NCI-H774 (cell line): ENCODE data around the gene RHOU.
"Not testable (repeated sequence)": the region's sequence is repeated elsewhere in the genome, so short reads cannot be mapped to it uniquely, and the experiment has no call there.

Experiments
- DNase-seq: peaks from one replicate; lab custom pipeline; 2025; lab: John Stamatoyannopoulos, UW

Gene RHOU

DNA sequence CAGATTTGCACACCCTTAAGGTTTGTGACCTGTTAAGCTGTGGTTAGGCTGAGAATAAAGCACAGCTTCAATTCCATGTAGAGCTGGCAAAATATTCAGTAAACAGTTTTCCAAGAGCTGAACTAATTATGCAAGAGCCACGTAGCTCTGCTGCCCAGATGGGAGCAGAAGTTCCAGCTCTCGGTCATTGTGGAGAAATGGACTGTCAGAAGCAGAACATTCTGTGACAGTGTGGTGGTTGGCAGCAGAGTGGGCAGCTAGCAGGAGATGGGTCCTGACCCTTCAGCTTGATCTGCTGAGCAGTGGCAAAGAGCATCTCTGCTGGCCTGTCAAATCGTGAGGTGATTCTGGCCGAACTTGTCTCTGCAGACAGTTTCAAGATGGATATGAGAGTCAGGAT lies 23.2 kb downstream of the RHOU start:
- DNase-seq, result no peak

DNA sequence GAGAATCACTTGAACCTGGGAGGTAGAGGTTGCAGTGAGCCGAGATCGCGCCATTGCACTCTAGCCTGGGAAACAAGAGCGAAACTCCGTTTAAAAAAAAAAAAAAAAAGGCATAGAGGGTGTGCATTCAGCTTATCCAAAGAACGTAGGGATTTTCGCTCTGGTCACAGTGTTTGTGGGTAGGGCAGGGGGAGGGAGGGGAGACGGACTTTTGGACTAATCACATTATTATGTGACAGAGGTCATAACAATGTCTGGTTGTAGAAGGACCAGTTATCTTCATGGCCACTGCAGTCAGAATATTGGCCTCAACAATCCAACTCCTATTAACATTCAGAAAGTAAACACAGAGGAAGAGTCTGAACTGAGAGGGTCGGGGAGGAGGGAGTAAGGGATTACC lies 25.7 kb downstream of the RHOU start:
- no peak for DNase-seq

DNA sequence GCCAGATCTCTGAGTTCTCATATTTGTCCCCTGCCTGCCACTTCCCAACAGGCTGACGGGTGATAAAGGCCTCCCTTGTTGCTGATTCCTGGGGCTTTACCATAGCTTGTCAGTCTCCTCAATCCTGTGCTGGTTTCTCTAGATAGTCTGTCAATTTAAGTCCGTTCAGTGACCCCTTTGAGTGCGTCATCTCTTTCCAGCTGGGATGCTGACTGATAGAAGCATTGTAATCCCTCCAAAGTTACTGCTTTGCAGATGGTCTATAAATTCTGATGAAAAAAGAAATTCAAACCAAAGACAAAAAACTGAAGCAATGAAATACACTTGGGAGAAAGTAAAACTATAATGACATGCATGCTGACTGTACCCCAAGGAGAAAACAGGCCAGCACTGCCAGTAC lies 28.3 kb downstream of the RHOU start:
- DNase-seq, result no peak

DNA sequence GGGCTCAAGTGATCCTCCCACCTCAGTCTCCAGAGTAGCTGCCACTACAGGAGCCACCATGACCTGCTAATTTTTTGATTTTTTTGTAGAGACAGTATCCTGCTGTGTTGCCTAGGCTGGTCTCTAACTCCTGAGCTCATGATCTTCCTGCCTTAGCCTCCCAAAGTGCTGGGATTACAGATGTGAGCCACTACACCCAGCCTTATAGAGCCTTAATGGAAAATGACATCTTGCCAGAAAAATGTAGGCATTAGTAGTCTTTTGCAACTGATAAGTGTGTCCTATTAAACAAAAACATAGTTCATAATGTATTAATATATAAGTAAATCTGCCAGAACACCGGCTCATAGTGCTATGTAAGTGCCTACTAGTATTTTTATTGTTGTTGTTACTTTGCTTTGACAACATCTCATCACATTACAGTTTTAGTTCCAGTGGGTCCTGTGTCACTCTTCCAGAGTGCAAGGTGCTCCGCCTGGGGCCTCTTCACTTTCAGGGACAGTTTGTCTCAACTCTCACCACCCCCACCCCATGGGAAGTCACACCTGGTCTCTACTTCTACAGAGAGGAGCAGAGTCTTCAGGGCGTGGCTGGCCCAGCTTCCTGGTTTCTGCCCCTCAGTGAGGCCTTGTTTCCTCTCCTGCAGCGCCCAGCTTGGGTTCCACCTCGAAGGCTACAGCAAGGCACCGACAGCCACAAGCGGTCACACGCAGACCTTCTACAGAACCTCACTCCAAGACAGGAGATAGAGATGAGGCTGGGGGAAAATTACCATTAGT lies 30.1 kb downstream of the RHOU start:
- DNase-seq, result no peak

DNA sequence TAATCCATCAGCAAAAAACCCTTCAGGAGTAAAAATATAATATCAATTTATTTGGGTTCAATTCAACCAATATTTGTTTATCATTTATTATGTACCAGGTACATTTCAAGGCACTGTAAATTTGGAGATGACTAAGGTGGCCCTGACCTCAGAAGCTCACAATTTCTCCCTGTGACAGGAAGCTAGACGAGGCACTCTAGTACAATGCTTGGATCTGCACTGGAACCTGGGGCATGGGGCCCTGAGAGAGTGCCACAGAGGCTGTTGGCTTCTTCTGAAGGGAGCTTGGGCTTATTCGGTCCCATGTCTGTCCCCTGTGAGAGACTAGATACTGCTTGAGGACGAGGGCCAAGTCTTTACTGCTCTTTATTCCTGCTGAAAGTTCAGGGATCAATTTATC lies 31.5 kb downstream of the RHOU start:
- DNase-seq, result no peak

DNA sequence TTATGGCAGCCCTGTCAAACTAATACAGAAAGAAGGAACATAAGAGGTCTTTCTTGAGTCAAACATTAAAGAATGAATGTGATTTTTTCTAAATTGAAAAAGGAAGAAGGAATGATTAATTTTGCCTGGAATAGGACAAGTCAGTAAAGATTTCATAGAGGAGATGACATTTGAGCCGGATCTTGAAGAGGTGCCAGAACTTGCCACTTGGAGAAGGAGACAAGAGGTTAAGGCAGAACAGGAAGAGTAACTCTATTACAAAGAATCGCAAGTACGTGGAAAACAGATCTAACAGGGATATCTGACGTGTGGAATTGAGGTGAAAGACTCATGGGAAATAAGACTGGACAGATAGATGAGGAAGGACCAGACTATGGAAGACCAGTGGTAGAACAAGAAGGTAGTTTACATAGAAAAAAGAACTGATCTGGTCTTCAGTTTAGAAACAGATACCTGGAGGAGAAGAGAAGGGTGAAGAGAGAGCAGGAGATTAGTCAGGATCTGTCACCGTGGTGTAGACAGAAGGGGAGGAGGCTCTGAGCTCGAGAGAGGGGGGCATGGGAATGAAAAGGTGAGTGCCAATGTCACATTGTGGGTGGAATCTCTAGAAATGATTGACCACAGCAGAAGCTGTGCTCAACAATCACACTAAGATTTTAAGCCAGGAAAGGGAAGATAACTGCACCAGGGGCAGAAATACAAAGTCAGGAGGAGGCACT lies 32.5 kb downstream of the RHOU start:
- DNase-seq, result no peak

DNA sequence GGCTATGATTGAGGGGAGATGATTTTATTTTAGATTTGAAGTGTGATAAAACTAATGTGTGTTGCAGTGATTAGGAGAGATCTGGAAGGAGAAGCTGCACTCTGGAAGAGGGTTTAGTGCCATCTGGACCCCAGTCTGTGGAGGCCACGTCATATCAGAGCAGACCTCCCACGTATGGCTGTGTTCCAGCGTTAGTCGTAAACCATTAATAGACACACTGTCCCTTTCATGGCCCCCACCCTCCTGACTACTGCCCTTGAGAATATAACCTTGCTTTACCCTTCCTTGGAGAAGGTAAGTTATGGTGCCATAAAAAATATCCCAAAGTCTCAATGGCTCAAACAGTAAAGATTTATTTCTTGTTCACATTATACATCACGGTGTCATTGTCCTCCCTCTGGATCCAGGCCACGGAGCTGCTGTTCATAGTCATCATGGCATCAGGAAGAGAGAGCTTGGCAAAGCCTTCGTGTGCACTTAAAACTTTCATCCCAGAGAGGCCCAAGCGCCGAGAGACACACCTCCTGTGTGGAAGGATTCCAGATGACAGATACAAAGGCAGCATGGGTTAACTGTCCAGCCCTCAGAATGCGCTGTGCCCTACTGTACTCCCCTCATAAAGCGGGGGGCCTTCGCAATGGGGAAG lies 33.2 kb downstream of the RHOU start:
- DNase-seq, result no peak

DNA sequence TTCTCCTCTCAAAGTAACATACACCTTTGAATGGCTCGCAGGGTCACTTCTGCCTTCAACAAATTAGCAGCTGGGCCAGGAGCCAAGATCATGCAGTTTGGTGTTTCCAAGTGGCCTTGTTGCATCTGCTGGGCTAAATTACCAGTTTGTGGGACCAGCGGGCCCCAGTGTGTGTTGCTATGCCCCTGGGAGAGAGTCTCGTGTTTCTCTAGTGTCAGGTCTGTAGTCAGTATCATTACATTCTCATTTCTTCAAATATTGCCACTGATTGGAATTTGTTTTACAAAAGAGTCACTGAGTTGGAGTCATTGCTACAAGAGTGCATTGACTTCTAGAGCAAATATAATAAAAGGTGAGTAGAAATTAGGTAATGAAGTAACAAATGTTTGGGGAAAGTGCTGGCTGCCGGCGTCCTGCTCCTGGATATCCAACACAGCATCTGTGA lies 35.5 kb downstream of the RHOU start:
- DNase-seq, result no peak

DNA sequence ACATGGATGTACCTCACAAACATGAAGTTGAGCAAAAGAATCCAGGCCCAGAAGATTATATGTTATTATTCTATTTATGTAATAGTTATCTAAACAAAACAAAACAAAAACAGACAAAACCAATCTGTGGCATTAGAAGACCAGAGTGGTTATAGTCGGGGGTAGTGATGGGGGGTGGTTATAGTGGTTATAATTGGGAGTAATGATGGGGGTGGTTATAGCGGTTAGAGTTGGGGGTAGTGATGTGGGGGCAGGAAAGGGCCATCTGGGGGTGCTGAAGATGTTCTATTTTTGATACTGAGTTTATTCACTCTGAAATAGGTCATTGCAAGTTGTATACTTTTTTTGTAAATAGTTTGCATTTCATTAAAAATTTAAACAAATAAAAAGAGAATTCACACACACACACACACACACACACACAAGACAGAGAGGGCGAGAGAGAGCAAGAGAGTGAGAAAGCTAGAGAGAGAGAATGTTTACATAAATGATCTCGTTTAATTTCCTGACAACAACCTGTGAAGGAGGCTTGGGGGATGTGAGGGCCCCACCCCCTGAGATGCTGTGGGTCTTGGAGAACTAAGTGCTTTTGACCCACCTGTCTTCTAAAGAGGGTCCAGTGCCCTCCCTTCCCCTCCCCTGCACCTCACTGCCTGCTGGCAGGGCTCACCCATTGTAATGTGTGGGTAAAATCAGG lies 37.4 kb downstream of the RHOU start:
- DNase-seq, result no peak

DNA sequence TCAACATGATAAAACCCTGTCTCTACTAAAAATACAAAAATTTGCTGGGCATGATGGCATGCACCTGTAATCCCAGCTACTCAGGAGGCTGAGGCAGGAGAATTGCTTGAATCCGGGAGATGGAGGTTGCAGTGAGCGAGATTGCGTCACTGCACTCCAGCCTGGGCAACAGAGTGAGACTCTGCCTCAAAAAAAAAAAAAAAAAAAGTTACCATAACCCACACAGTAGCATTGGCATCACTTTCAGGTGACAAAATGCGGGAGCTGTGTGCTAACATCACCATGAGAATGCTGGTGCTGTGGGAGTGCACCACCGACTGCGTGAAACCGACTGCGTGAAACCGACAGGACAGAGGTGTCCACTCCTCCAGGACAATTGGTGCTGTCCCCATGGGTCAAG lies 40.7 kb downstream of the RHOU start:
- not testable (repeated sequence) for DNase-seq

DNA sequence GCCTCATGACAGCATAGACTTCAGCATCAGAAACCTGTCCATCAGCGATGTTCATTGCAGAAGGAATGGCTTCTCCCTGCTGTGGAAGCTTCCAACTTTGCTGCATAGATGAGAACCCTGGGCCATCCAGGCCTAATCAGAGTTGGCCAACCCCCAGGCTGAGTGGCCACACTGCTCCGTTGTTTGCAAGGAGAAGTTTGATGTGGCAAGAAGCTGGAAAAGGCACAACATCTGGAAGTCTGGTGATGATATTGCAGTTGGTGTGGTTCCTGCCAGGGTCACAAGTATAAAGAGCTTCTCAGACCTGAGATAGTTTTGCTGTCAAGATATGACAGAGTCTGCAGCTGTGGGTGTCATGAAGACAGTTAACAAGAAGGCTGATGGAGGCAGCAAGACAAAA lies 41.2 kb downstream of the RHOU start:
- DNase-seq, result no peak

DNA sequence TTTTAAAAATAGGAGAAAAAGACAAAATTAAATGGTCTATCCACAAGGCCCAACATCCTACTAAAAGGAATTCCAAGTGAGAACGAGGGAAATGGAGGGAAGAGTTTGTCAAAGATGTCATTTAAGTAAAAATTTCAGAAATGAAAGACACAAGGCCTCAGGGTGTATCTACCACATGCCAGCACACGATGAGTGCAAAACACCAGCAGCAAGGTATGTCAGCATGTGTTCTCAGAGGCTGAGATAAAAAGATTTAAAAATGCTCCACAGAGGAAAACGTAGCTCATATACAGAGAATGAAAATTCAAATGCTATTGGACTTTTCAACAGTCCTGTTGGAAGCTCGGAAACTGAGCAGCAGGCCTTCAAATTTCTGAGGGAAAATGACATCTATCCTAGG lies 42.0 kb downstream of the RHOU start:
- no peak for DNase-seq

DNA sequence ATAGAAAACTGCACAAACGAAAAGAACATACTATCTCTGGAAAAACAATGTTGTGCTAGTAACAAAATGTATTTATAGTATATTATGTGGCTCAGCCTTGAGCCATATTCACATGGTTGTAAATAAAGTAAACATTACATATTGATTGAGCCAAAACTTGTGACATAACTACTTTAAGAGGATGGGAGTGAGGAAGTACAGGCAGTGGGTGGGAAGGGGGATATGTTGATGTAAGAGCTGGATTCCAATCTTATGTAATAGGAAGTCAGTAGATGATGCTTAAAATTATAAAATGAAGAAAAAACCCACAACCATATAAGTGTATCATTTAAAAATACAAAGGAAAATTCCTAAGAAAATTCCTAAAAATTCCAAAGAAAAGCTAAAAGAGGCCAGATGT lies 42.7 kb downstream of the RHOU start:
- no peak for DNase-seq

DNA sequence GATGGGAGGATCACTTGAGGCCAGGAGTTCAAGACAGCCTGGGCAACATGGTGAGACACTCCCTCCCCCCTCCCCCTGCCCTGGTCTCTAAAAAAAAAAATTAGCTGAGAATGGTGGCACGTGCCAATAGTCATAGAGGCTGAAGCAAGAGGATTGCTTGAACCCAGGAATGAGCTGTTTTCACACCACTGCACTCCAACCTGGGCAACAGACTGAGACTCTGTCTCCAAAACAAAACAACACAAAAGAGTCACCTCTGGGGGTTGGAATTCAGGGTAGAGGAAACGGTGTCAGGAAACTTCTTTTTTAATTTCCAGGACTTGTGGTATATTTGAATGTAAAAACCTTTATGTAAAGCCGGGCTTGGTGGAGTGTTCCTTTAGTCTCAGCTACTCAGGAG lies 43.2 kb downstream of the RHOU start:
- no peak for DNase-seq

DNA sequence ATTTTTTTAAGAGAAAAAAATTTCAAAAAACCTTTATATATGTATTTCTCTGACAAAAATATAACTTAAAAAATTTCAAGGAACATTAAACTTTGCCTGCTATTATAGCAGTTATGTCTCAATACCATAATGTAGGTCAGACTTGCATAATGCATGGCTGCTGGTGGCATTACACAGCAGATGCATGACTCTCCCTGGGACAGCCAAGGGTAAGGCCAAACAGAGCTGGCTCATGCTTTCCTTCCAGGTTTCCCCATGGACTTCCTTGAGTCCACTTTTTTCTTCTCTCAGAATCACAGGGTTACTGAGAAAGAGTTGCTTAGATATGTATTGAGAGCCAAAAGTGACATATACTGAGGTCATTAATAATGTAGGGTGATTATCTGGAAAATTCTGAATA lies 43.7 kb downstream of the RHOU start:
- no peak for DNase-seq

DNA sequence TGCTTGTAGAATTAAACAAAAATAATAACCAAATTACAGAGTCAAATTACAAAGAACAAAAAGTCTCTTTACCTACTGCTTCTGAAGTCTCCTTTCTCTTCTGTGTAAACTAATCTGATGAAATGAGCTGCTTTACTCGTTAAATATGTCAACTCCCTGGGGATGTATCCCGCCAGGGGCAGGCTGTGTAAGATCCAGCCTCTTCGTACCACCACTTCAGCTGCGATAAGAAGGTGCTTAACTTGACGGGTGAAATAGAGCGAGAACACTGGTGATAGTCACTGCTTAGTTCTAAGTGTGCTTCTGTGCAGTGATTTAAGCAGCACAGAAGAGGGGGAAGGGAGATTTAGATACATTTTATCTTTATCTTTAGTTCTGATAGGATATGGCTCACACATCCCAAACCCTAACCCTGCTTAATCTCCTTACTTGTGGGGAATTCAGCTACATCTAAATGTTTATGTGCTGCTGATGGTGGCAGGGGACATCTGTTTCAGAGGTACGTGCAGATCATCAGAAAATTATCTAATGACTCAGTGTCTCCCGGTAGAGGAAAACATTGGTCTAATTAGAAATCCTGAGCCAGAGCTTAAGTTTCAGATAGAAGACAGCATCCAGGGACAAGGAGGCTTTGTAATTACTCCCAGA lies 46.0 kb downstream of the RHOU start:
- no peak for DNase-seq

DNA sequence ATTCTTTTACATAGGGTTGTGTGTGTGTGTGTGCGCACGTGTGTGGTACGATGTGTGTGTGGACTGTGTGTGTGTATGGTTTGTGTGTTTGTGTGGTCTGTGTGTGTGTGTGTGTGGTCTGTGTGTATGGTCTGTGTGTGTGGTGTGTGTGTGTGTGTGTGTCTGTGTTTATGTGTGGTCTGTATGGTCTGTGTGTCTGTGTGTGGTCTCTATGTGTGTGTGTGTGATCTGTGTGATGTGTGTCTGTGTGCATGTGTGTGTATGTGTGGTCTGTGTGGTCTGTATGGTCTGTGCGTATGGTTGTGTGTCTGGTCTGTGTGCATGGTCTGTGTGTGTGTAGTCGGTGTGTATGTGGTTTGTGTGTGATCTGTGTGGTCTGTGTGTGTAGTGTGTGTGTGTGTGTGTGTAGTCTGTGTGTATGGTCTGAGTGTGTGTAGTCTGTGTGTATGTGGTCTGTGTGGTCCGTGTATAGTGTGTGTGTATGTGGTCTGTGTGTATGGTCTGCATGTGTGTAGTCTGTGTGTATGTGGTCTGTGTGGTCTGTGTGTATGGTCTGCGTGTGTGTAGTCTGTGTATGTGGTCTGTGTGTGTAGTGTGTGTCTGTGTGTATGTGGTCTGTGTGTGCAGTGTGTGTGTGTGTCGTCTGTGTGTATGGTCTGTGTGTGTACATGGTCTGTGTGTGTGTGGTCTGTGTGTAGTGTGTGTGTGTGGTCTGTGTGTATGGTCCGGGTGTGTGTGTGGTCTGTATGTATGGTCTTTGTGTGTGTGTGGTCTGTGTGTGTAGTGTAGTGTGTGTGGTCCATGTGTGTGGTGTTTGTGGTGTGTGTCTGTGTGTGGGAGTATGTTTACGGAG lies 46.8 kb downstream of the RHOU start:
- DNase-seq, result no peak

DNA sequence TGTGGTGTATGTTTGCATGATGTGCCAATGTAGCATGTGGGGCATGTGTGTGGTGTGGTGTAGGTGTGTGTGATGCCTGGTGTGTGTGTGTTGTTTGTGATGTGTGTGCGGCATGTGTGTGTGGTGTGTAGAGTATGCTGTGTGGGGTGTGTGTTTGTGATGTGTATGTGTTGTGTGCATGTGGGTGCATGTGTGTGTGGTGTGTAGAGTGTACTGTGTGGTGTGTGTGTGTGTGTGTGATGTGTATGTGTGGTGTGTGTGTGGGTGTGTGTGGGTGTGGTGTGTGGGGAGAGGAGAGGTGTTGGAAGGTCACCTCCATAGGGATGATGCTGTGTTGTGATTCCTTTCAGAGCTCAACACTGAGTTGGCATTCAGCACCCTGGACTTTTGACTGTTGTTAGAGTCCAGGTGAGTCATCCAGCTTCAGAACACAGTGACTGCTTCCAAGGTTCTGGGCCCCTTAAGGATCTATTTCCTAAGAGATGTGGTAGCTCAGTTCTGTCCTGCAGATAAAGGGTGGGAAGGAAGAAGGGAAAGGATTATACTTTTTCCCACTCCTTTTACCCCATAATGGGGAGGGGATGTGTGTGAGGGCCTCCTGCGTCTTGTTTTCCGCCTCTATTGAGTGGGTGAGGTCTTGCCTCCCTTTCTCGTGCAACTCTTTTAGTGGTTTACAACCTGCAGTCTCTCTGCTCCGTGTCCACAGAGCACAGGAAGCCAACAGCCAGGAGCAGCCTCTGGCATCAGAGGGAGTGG lies 47.6 kb downstream of the RHOU start:
- no peak for DNase-seq

DNA sequence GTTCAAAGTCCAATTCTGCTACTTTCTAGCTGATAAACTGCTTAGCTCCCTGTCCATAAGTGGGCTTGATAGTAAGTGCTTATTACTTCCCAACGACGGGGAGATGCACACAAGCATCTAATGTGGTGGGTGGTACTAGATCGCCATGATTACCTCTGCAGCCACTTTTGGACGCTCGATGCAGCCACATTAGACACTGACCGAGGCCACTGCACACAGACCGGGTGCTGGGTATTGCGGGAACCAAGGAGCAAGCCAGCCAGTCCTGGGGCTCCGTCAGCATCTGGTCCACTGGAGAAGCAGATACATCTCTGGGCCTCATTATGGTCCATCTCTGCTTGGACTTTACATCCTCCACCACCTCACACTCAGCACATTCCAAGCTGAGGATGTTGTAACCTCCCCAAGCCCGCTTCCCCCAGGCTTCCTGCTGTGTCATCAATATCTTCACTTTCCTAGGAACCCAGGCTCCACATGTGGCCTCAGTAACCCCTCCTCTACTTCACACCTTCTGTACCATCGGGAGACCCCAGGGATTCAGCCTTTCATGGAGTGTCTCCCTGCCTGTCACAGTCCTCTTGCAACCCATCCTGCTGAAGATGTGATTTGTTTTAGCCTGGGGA lies 48.2 kb downstream of the RHOU start:
- no peak for DNase-seq

DNA sequence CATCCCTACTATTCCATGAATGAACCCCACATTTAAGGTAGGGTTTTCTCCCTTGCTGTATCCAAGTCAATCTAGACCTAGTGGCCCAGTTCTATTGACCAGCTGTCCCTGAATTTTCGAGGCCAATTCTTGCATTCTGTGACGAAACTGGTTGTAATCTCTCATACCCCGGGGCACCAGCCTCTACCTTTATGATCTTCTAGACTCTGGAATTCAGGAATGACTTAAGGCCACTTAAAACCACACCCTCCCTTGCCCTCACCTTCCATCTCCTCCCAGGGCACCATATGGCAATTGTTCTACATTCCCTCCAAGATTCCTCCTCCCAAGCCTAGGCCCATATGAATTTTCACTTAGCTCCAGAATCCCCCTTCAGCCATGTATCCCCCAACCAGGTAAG lies 48.9 kb downstream of the RHOU start:
- DNase-seq, result no peak
